ENCODE data around the gene NDUFC1.

NDUFC1 gene

GRCh38 chr4:139246166-139246565 lies 56.1 kb downstream of the NDUFC1 start:
- no peak for DNase-seq

- no peak for DNase-seq
Observed at GRCh38 chr4:139245590-139245989, 56.7 kb downstream of the NDUFC1 start.

DNA sequence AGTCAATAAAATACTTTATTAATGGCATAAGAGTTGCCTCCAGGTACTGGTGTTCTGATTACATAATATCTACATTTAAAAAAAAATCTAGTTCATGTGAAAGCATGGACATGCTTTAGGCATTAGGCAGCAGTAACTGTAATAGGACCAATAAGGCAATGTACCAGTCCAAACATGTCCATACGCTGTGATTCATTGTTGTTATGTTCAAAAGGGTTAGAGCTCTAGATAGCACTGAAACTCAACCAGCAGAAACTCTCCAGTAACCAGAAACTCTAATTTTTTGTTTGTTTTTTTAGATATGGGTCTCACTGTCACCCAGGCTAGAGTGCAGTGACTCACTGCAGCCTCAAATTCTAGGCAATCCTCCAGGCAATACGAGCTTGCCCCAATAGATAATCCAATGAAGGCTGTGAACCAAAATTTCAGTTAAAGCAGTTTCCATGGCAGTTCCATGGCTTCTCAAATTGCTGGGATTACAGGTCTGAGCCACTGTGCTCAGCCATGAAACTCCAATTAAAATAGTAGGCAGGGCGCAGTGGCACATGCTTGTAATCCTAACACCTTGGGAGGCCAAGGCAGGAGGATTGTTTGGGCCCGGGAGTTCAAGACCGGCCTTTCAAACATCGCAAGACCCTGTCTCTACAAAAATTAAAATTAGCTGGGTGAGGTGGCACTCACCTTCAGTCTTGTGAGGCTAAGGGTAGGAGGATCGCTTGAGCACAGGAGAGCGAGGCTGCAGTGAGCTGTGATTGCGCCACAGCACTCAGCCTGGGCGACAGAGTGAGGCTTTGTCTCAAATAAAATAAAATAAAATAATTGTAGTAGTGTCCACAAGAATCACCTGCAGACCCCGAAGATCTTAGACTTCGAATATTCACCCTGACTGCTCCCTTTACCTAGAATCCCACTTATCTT lies 58.6 kb downstream of the NDUFC1 start:
- peak in 1 of 2 experiments; percentile 16 for DNase-seq

- DNase-seq, result no peak
Observed at GRCh38 chr4:139242511-139243051, 59.7 kb downstream of the NDUFC1 start.

- DNase-seq, result no peak
Observed at GRCh38 chr4:139241784-139242151, 60.5 kb downstream of the NDUFC1 start.

- no peak for DNase-seq
Observed at GRCh38 chr4:139241086-139241783, 61.0 kb downstream of the NDUFC1 start.

All from NCI-H446 (cell line).